Loucy (cell line): ENCODE results near the gene SPAG7.

Experiments
- EZH2phosphoT487 ChIP-seq: fragments of 200-600 bp; IDR thresholded peaks from 2 replicates; pipeline ENCODE4 v1.6.1; 2018; ENCODE audit warnings: antibody characterized with exemption, mild to moderate bottlenecking, moderate library complexity, borderline replicate concordance
- TF ChIP-seq, protein P1 (sequence below): fragments of 200-600 bp; sonication (generic); conservative IDR thresholded peaks from 2 replicates; pipeline ENCODE4 v1.5.1; 2014; ENCODE audit warnings: mild to moderate bottlenecking, antibody characterized with exemption, low read length

DNA sequence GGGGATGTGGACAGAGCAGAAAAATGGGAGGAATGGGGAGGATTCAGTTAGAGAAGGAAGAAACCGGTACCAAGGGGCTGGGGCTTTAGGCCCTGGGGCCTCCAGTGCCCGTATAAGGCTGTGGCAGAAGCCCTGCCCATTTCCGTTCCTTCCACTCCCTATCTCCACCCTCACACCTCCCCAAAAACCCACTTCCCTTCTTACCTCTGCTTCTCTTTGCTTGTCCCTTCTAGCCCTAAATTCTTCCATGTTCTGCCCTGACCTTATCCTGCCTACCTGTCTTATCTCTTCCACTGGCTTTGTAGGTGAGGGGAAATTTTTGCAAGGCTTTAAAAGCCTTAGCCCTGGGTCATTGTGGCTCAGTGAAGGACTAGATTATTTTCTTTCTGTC lies 23.5 kb downstream of the SPAG7 start:
- TF ChIP-seq, protein P1, sequence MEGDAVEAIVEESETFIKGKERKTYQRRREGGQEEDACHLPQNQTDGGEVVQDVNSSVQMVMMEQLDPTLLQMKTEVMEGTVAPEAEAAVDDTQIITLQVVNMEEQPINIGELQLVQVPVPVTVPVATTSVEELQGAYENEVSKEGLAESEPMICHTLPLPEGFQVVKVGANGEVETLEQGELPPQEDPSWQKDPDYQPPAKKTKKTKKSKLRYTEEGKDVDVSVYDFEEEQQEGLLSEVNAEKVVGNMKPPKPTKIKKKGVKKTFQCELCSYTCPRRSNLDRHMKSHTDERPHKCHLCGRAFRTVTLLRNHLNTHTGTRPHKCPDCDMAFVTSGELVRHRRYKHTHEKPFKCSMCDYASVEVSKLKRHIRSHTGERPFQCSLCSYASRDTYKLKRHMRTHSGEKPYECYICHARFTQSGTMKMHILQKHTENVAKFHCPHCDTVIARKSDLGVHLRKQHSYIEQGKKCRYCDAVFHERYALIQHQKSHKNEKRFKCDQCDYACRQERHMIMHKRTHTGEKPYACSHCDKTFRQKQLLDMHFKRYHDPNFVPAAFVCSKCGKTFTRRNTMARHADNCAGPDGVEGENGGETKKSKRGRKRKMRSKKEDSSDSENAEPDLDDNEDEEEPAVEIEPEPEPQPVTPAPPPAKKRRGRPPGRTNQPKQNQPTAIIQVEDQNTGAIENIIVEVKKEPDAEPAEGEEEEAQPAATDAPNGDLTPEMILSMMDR = no peak
- no peak for TF ChIP-seq EZH2phosphoT487
